Measurements from ENCODE around the gene CACNA1C. TPM values are rescaled to one million over a fixed set of nuclear protein-coding genes. Genes with fewer than 3 reads are reported as not detected.

CACNA1C gene
- total and polyA plus RNA-seq, 4 donors, result 4.3 to 114 (median 46.3) TPM

DNA sequence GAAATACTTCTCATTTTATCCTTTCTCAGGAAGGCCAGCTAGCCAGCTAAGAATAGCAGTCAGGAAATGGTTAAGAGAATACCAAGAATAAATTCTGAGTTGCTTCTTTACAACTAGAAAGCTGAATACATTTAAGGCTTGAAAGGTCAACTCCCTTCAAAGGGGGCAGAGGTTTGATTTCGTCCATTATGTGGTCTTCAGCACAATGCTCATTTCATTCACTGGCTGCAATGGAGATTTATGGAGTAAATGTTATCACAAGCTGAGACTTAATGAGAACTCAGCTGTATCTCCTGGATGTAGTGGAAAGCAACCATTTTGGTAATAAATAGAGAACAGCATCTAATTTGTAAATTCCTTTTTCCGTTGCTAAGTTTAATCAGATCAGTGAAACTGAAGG is 477.0 kb downstream of the CACNA1C start:
- intact Hi-C loops (cut with DNase I), result no loop called here
- ATAC-seq (ENCODE audit: low FRiP score), result no peak
- H3K27me3 ChIP-seq (ENCODE audit: control insufficient read depth in 1 of 2, insufficient read depth in 2 of 2, low read length in 1 of 2), result no peaks in the 10 kb centered on the region
- peaks cover 0 to 9% of the 10 kb centered on the region in 2 donors for H3K36me3 ChIP-seq (ENCODE audit: control insufficient read depth in 1 of 2, insufficient read depth in 2 of 2, low read length in 1 of 2)
- DNase-seq, result no peak
- H3K4me3 ChIP-seq (ENCODE audit: low read length in 2 of 2), result no peak overlapping the region
- H3K4me1 ChIP-seq (ENCODE audit: control insufficient read depth in 1 of 2, insufficient read depth in 2 of 2, low read length in 2 of 2), result no peaks in the 10 kb centered on the region
- no peak overlapping the region for H3K27ac ChIP-seq (ENCODE audit: low read depth in 1 of 2, low read length in 2 of 2)
- 87 to 91% methylated on average over 2 of the region's 2 CpGs for WGBS, 2 donors
- H3K9me3 ChIP-seq (ENCODE audit: control insufficient read depth, low read length), result no peaks in the 10 kb centered on the region

DNA sequence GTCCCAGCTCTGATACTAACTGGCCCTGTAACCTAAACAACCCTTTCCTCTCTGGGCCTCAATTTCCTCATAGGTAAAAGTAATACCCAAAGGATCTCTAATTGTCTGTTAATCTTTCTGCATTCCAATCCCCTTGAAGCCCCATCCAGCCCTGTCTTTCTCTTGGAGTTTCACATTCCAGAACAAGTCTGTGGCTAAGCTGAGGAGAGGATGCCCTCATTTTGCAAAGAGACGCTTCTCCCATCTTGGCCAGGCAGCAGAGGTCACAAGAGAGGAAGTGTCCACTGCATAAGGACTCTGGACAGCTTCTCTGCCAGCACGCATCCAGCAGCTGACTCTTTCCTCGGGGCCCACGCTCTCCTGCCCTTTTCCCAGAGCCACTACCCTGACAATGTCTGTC is 478.6 kb downstream of the CACNA1C start:
- Histone ChIP-seq H3K4me3 (ENCODE audit: low read length in 2 of 2) (no peak overlapping the region), H3K27ac (ENCODE audit: low read depth in 1 of 2, low read length in 2 of 2) (no peak overlapping the region), H3K4me1 (ENCODE audit: control insufficient read depth in 1 of 2, insufficient read depth in 2 of 2, low read length in 2 of 2) (no peaks in the 10 kb centered on the region), H3K9me3 (ENCODE audit: control insufficient read depth, low read length) (no peaks in the 10 kb centered on the region), H3K36me3 (ENCODE audit: control insufficient read depth in 1 of 2, insufficient read depth in 2 of 2, low read length in 1 of 2) (peaks cover 0 to 9% of the 10 kb centered on the region in 2 donors), H3K27me3 (ENCODE audit: control insufficient read depth in 1 of 2, insufficient read depth in 2 of 2, low read length in 1 of 2) (no peaks in the 10 kb centered on the region)
- DNase-seq (no peak), ATAC-seq (ENCODE audit: low FRiP score) (no peak)
- WGBS, 2 donors, result 90 to 94% methylated on average over 4 of the region's 4 CpGs
- intact Hi-C loops (cut with DNase I), result no loop called here

DNA sequence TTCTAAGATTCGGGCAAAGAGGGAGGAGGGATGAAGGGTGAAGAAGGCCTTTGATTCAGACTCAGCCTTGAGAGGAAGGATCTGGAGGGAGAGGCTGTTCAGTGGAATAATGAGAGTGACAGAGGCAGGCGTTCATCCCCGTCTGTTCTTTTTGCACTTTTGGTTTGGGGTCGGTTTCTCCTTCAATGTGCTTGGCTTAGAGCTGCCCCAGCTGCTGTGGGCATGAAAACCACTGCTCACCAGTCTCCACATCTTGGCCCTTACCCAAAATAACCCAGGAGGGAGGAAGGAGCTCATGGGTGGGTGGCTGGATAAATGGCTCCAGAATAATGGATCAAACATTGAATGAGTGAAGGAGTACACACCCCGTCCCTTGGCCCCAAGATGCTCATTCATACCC is 480.2 kb downstream of the CACNA1C start:
- intact Hi-C loops (cut with DNase I), result no loop called here
- H3K36me3 ChIP-seq (ENCODE audit: control insufficient read depth in 1 of 2, insufficient read depth in 2 of 2, low read length in 1 of 2), result peaks cover 0 to 9% of the 10 kb centered on the region in 2 donors

DNA sequence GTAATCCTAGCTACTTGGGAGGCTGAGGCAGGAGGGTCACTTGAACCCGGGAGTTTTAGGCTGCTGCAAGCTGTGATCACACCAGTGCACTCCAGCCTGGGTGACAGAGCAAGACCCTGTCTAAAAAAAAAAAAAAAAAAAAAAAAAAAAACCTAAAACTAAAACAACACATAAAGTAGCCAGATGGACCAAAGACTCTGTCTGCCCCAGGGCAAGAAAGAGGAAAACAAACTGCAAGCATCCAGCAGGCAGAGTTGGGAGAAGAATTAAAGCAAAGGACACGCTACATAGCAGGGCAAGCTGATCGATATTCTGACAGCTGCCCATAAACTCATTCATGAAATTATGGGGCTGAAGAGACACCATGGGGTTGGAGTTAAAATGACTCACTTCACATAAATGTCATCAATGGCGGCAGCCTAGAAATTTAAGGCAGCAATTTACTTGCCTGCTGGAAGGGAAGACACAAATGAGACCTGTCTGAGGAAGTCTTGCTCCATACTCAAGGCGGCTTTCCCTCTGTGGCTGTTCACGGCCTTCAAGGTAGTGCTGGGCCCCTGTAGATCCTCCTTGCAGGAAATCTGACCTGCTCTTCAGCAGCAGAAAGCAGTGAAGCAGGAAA is 482.9 kb downstream of the CACNA1C start:
- no peaks in the 10 kb centered on the region for H3K4me1 ChIP-seq (ENCODE audit: control insufficient read depth in 1 of 2, insufficient read depth in 2 of 2, low read length in 2 of 2)
- H3K36me3 ChIP-seq (ENCODE audit: control insufficient read depth in 1 of 2, insufficient read depth in 2 of 2, low read length in 1 of 2), result peaks cover 0 to 7% of the 10 kb centered on the region in 2 donors
- H3K27me3 ChIP-seq (ENCODE audit: control insufficient read depth in 1 of 2, insufficient read depth in 2 of 2, low read length in 1 of 2), result no peaks in the 10 kb centered on the region
- no peak overlapping the region for H3K27ac ChIP-seq (ENCODE audit: low read depth in 1 of 2, low read length in 2 of 2)
- no peaks in the 10 kb centered on the region for H3K9me3 ChIP-seq (ENCODE audit: control insufficient read depth, low read length)
- no peak overlapping the region for H3K4me3 ChIP-seq (ENCODE audit: low read length in 2 of 2)
- no peak for ATAC-seq (ENCODE audit: low FRiP score)
- DNase-seq, result no peak
- WGBS, 2 donors, result 91 to 92% methylated on average over 6 of the region's 6 CpGs
- intact Hi-C loops (cut with DNase I), result no loop called here

More for the DNA sequence above, 480.2 kb downstream of the CACNA1C start:
- no peak for ATAC-seq (ENCODE audit: low FRiP score)
- Histone ChIP-seq H3K27me3 (ENCODE audit: control insufficient read depth in 1 of 2, insufficient read depth in 2 of 2, low read length in 1 of 2) (no peaks in the 10 kb centered on the region), H3K27ac (ENCODE audit: low read depth in 1 of 2, low read length in 2 of 2) (no peak overlapping the region), H3K4me1 (ENCODE audit: control insufficient read depth in 1 of 2, insufficient read depth in 2 of 2, low read length in 2 of 2) (no peaks in the 10 kb centered on the region), H3K9me3 (ENCODE audit: control insufficient read depth, low read length) (no peaks in the 10 kb centered on the region), H3K4me3 (ENCODE audit: low read length in 2 of 2) (no peak overlapping the region)
- WGBS, 2 donors, result 85 to 90% methylated on average over 5 of the region's 5 CpGs
- no peak for DNase-seq

DNA sequence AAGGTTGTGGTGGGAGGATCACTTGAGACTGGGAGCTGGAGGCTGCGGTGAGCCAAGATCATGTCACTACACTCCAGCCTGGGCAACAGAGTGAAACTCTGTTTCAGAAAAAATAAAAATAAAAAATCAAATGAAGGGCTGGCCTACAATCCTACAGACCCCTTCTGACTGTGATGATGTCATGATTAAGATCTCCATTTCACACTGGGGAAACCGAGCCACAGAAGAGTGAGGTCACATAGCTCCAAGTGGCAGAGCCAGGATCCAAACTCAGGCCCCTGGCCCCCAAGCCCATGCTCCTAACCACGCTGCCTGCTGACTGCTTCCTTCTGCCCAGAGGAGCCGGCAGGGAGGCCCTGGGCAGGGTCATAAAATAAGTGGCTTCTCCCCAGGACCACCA is 483.9 kb downstream of the CACNA1C start:
- no peak overlapping the region for H3K4me3 ChIP-seq (ENCODE audit: low read length in 2 of 2)
- no peak for DNase-seq
- no peaks in the 10 kb centered on the region for H3K9me3 ChIP-seq (ENCODE audit: control insufficient read depth, low read length)
- intact Hi-C loops (cut with DNase I), result no loop called here
- no peak for ATAC-seq (ENCODE audit: low FRiP score)
- H3K36me3 ChIP-seq (ENCODE audit: control insufficient read depth in 1 of 2, insufficient read depth in 2 of 2, low read length in 1 of 2), result peaks cover 0 to 6% of the 10 kb centered on the region in 2 donors
- no peak overlapping the region for H3K27ac ChIP-seq (ENCODE audit: low read depth in 1 of 2, low read length in 2 of 2)
- no peaks in the 10 kb centered on the region for H3K4me1 ChIP-seq (ENCODE audit: control insufficient read depth in 1 of 2, insufficient read depth in 2 of 2, low read length in 2 of 2)
- WGBS, 2 donors, result 90 to 92% methylated on average over 4 of the region's 4 CpGs
- H3K27me3 ChIP-seq (ENCODE audit: control insufficient read depth in 1 of 2, insufficient read depth in 2 of 2, low read length in 1 of 2), result no peaks in the 10 kb centered on the region

DNA sequence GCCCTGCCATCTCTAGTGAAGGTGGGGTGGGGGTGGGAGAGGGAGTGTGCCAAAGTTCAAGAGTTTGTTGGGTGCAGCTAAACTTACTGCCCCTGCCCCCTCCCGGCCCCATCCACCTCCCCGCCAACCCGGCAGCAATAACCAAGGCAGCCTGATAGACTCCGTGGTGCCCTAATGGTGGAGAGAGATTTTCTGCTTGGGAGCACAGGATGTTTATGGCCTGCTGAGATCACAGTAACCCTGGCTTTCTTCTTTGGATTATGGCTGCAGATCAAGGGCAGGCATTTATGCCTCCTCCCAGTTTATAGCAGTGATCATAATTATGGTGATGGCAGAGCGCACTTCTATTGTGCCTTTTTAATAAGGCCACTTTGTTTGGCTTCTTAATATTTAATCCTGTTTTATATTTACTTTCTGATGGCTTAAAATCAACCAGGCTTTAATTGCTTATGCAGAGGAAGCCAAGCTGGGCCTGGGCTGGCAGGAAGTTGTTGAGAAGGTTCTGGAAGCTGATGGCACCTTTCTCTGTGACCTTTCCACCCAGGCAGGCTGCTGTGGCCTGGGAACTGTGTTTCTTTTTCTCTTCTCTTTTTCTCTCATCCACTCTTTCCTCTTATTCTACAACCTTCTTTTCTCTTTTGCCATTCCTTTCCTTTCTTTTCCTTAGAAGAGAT is 485.2 kb downstream of the CACNA1C start:
- 76 to 87% methylated on average over 5 of the region's 5 CpGs for WGBS, 2 donors
- H3K36me3 ChIP-seq (ENCODE audit: control insufficient read depth in 1 of 2, insufficient read depth in 2 of 2, low read length in 1 of 2), result peaks cover 0 to 2% of the 10 kb centered on the region in 2 donors
- H3K4me1 ChIP-seq (ENCODE audit: control insufficient read depth in 1 of 2, insufficient read depth in 2 of 2, low read length in 2 of 2), result no peaks in the 10 kb centered on the region
- no peak overlapping the region for H3K27ac ChIP-seq (ENCODE audit: low read depth in 1 of 2, low read length in 2 of 2)
- H3K27me3 ChIP-seq (ENCODE audit: control insufficient read depth in 1 of 2, insufficient read depth in 2 of 2, low read length in 1 of 2), result no peaks in the 10 kb centered on the region
- no peak overlapping the region for H3K4me3 ChIP-seq (ENCODE audit: low read length in 2 of 2)
- no peak for ATAC-seq (ENCODE audit: low FRiP score)
- DNase-seq, result no peak
- intact Hi-C loops (cut with DNase I), result no loop called here
- no peaks in the 10 kb centered on the region for H3K9me3 ChIP-seq (ENCODE audit: control insufficient read depth, low read length)

DNA sequence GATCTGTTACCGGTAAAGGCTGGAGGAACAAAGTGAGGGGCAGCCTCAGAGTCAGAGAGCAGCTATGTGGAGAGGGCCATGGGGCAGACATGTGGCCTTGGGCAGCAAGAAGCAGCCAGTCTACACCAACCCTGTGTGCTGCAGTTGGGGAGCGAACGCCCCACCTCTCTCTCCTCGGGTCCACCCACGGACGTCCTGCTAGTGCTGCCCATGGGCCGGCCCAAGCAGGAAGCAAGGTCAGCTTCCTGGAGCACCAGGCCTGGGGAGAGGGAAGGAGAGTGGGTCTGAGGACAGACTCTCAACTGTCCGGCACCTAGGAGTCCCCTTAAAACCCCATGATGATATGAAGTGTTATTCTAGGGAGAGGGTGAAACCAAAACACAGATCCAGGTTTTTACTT is 487.2 kb downstream of the CACNA1C start:
- H3K27ac ChIP-seq (ENCODE audit: low read depth in 1 of 2, low read length in 2 of 2), result no peak overlapping the region
- no peaks in the 10 kb centered on the region for H3K9me3 ChIP-seq (ENCODE audit: control insufficient read depth, low read length)
- ATAC-seq (ENCODE audit: low FRiP score) (peak; percentile 36), DNase-seq (peak in 1 of 2 donors; percentile 73)
- H3K4me1 ChIP-seq (ENCODE audit: control insufficient read depth in 1 of 2, insufficient read depth in 2 of 2, low read length in 2 of 2), result no peaks in the 10 kb centered on the region
- intact Hi-C loops (cut with DNase I), result no loop called here
- WGBS, 2 donors, result 53 to 64% methylated on average over 8 of the region's 8 CpGs
- no peak overlapping the region for H3K4me3 ChIP-seq (ENCODE audit: low read length in 2 of 2)
- H3K27me3 ChIP-seq (ENCODE audit: control insufficient read depth in 1 of 2, insufficient read depth in 2 of 2, low read length in 1 of 2), result no peaks in the 10 kb centered on the region
- peaks cover 2 to 3% of the 10 kb centered on the region in 2 donors for H3K36me3 ChIP-seq (ENCODE audit: control insufficient read depth in 1 of 2, insufficient read depth in 2 of 2, low read length in 1 of 2)

DNA sequence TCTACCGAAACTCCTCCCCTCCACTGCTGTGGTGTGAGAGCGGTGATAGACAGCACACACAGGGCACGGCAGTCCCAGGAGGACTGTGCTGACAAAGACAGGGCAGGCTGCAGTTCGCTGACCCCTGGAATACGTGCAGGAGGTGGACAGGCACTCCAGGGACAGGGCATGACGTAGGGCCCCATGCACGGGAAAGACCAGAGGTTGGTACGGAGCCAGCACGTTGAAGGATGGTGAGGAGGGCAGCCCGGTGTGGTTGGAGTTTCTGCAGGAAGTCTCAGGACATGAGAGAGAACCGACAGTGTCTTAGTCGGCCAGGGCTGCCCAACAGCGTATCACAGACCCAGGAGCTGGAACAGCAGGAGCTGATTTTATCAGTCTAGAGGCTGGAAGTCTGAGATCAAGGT is 487.8 kb downstream of the CACNA1C start:
- no peak for ATAC-seq (ENCODE audit: low FRiP score)
- no peak overlapping the region for H3K27ac ChIP-seq (ENCODE audit: low read depth in 1 of 2, low read length in 2 of 2)
- H3K4me1 ChIP-seq (ENCODE audit: control insufficient read depth in 1 of 2, insufficient read depth in 2 of 2, low read length in 2 of 2), result no peaks in the 10 kb centered on the region
- peaks cover 2 to 3% of the 10 kb centered on the region in 2 donors for H3K36me3 ChIP-seq (ENCODE audit: control insufficient read depth in 1 of 2, insufficient read depth in 2 of 2, low read length in 1 of 2)
- no peak for DNase-seq
- 57 to 63% methylated on average over 13 of the region's 13 CpGs for WGBS, 2 donors
- no peaks in the 10 kb centered on the region for H3K27me3 ChIP-seq (ENCODE audit: control insufficient read depth in 1 of 2, insufficient read depth in 2 of 2, low read length in 1 of 2)
- no peaks in the 10 kb centered on the region for H3K9me3 ChIP-seq (ENCODE audit: control insufficient read depth, low read length)
- intact Hi-C loops (cut with DNase I), result no loop called here
- no peak overlapping the region for H3K4me3 ChIP-seq (ENCODE audit: low read length in 2 of 2)

DNA sequence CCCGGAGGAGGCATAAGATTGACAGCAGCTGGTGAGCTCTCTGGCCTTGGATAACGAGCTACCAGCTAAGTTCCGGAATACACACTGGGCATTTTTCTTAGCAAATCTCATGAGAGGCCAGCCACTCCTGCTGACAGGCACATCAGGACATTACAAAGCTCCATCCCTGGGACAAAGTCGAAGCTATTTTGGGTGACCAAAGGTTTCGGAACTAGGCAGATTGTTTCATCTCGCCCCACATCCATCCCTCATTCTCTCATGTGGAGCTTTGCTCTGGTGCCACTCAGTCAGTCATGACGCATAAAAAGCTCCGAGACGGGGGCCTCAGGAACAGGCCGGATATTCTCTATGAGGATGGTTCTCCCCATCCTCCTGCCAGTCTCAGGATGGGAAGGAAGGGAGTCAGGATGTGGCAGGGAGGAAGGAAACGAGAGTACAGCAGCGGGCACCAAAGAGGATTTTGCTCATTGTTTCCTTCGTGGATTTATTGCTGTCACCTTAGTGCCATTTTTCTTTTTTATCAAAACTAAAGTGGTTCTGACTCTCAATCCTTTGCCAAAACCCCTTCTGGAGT is 488.9 kb downstream of the CACNA1C start:
- DNase-seq, result no peak
- no peaks in the 10 kb centered on the region for H3K27me3 ChIP-seq (ENCODE audit: control insufficient read depth in 1 of 2, insufficient read depth in 2 of 2, low read length in 1 of 2)
- no peak for ATAC-seq (ENCODE audit: low FRiP score)
- intact Hi-C loops (cut with DNase I), result no loop called here
- WGBS, 2 donors, result 85 to 88% methylated on average over 13 of the region's 13 CpGs
- H3K27ac ChIP-seq (ENCODE audit: low read depth in 1 of 2, low read length in 2 of 2), result no peak overlapping the region
- peaks cover 2 to 3% of the 10 kb centered on the region in 2 donors for H3K36me3 ChIP-seq (ENCODE audit: control insufficient read depth in 1 of 2, insufficient read depth in 2 of 2, low read length in 1 of 2)
- H3K4me1 ChIP-seq (ENCODE audit: control insufficient read depth in 1 of 2, insufficient read depth in 2 of 2, low read length in 2 of 2), result no peaks in the 10 kb centered on the region
- H3K9me3 ChIP-seq (ENCODE audit: control insufficient read depth, low read length), result no peaks in the 10 kb centered on the region
- H3K4me3 ChIP-seq (ENCODE audit: low read length in 2 of 2), result no peak overlapping the region
